Left lung (tissue), 10 donors: ENCODE data around the gene PSKH1. TPM values are rescaled to one million over a fixed set of nuclear protein-coding genes. Genes with fewer than 3 reads are reported as not detected.

Experiments
- ATAC-seq: fragments of 200-7000 bp; cut with Tn5 transposase; one replicate; pipeline ENCODE4 v1.9.1; 2020; ENCODE audit warnings: moderate library complexity
- DNase-seq, 4 donors: peaks; one replicate each; pipeline ENCODE4 v3.0.0-alpha.2; 2013 to 2020
- H3K27ac ChIP-seq, 2 donors: fragments of 200-600 bp; sonication (generic) in 1 of 2; one replicate each; pipeline versions ENCODE4 v1.5.0 to v1.8.0; 2020 to 2021
- H3K27me3 ChIP-seq, 2 donors: fragments of 200-600 bp; sonication (generic) in 1 of 2; one replicate each; pipeline versions ENCODE4 v1.5.0 to v1.8.0; 2020 to 2021
- H3K36me3 ChIP-seq, 2 donors: fragments of 200-600 bp; sonication (generic) in 1 of 2; one replicate each; pipeline versions ENCODE4 v1.5.0 to v1.8.0; 2020 to 2021
- H3K4me1 ChIP-seq, 2 donors: fragments of 200-600 bp; one replicate each; pipeline ENCODE4 v1.8.0; 2021
- H3K4me3 ChIP-seq, 2 donors: fragments of 200-600 bp; sonication (generic) in 1 of 2; one replicate each; pipeline versions ENCODE4 v1.5.0 to v1.8.0; 2020 to 2021; ENCODE audit warnings: mild to moderate bottlenecking in 1 of 2
- H3K9me3 ChIP-seq, 2 donors: fragments of 200-600 bp; sonication (generic) in 1 of 2; one replicate each; pipeline versions ENCODE4 v1.5.0 to v1.8.0; 2020 to 2021
- CTCF ChIP-seq, 2 donors: fragments of 200-600 bp; sonication (generic) in 1 of 2; IDR thresholded peaks; one replicate each; pipeline versions ENCODE4 v1.5.0 to v1.8.0; 2021; ENCODE audit warnings: antibody characterized with exemption in 2 of 2
- intact Hi-C, 2 donors: fragments of 100-400 bp; cut with DNase I; formaldehyde crosslinking; loops; one replicate each; pipeline versions ENCODE4 v1.11.2 to v1.14.2; 2022
- polyA plus RNA-seq, 6 donors: library from polyadenylated mRNA; unstranded; fragments of 120-200 nt; gene quantifications; one replicate each; pipeline ENCODE4 v1.2.1, GENCODE V29; 2013; ENCODE audit not compliant: insufficient read length in 6 of 6
- total RNA-seq, 2 donors: library from RNA; stranded (reverse); fragmentation: NEBNext Ultra II Directional; extraction: Animal tissue kit (Norgen Biotek cat#: 25700); gene quantifications; one replicate each; pipeline ENCODE4 v1.2.1, GENCODE V29; 2021
- donor health status: DM: no; HTN: yes; CAD: no.
- donor health status: DM: no; HTN: no; CAD: no.

The PSKH1 gene
- total and polyA plus RNA-seq, 8 donors, result 20.8 to 32.1 (median 29.0) TPM

DNA sequence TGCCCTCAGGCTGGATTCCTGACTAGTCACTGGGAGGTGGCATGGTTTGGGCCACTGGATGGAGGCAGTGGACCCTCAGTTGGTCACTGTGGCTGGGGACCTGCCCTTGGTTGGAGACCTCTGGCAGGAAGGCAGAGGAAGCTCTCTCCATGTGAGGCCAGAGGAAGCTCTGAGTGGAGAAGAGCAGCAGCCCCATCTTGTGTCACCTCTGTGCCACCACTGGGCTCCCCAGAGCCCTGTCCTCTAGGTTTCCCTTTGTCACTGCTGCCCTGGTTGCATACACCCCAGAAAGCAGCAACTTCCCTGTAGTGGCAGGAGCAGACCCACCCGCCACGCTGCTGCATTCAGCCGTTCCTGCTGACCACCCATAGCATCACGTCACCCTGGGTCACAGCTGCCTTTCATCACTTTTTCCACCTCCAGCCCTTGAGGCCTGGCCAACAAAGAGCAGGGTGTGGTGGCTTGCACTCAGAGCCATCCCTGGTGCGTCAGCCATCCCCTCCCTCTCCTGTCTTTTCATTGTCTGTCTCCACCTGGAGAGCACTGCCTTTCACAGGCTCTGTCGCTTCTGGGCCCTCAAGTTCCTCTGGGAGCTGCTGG lies 26.7 kb downstream of the PSKH1 start:
- intact Hi-C loops, result loop anchor here in 1 of 2 donors (10.0 kb wide), 1 partner anchor 245 kb away; no protein-coding TSS in a partner anchor
- TF ChIP-seq CTCF (IDR thresholded peaks at IDR 0.05), result no peak
- Histone ChIP-seq H3K27ac (no peak overlapping the region), H3K4me1 (peaks cover 6 to 23% of the 10 kb centered on the region in 2 donors), H3K4me3 (no peak overlapping the region), H3K36me3 (peaks cover 0 to 16% of the 10 kb centered on the region in 2 donors), H3K27me3 (no peaks in the 10 kb centered on the region), H3K9me3 (no peaks in the 10 kb centered on the region)
- ATAC-seq (no peak), DNase-seq (no peak)

DNA sequence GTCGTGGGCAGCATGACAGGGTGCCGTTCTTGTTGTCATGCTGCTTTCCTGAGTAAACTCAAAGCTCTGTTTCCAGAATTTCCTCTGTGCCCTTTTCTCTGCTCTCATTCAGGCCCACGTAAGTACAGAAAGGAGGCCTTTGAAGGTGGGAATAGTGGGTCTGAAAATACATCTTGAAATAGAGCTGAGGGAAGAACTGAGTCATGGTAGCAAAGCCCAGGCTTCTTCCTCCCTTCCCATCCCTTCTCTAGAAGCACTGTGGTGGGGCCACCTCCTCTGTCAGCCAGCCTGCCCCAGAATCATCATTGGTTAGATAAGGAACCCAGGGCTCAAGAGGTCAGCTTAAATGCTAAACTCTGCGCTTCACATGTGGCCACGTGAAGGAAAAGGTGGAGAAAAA lies 29.2 kb downstream of the PSKH1 start:
- intact Hi-C loops, result loop anchor here in 1 of 2 donors (10.0 kb wide), 1 partner anchor 247 kb away; no protein-coding TSS in a partner anchor
- Histone ChIP-seq H3K27me3 (no peaks in the 10 kb centered on the region), H3K36me3 (peaks cover 0 to 15% of the 10 kb centered on the region in 2 donors), H3K4me1 (peaks cover 4 to 26% of the 10 kb centered on the region in 2 donors), H3K27ac (peak overlapping the region in 1 of 2 donors; percentile 11), H3K4me3 (no peak overlapping the region), H3K9me3 (no peaks in the 10 kb centered on the region)
- TF ChIP-seq CTCF (IDR thresholded peaks at IDR 0.05), result no peak
- no peak for DNase-seq
- ATAC-seq, result no peak

DNA sequence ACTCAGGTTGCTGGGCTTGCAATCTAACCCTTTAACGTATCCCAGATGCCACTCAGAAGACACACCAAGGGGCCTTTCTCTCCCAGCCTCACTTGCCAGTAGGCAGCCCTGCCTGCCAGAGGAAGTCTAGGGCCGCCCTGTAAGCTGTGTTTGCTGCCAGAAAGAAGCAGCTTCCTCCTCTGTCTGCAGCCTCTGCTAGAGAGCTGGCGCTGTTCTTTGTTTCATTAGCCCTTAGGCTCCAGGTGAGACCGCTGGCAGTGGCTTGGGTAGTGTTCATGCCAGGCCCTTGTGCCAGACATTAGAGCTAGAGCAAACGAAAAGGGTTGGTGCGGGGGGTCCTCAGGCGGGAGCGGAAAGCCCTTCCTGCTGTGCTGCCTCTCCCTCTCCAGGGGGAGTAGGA lies 29.7 kb downstream of the PSKH1 start:
- no peak overlapping the region for H3K4me3 ChIP-seq
- H3K4me1 ChIP-seq, result peaks cover 0 to 21% of the 10 kb centered on the region in 2 donors
- no peak overlapping the region for H3K27ac ChIP-seq
- peaks cover 0 to 20% of the 10 kb centered on the region in 2 donors for H3K36me3 ChIP-seq
- intact Hi-C loops, result loop anchor here in 1 of 2 donors (10.0 kb wide), 1 partner anchor 248 kb away; no protein-coding TSS in a partner anchor
- ATAC-seq (no peak), DNase-seq (no peak)
- H3K9me3 ChIP-seq, result no peaks in the 10 kb centered on the region
- H3K27me3 ChIP-seq, result no peaks in the 10 kb centered on the region
- TF ChIP-seq CTCF (IDR thresholded peaks at IDR 0.05), result no peak

DNA sequence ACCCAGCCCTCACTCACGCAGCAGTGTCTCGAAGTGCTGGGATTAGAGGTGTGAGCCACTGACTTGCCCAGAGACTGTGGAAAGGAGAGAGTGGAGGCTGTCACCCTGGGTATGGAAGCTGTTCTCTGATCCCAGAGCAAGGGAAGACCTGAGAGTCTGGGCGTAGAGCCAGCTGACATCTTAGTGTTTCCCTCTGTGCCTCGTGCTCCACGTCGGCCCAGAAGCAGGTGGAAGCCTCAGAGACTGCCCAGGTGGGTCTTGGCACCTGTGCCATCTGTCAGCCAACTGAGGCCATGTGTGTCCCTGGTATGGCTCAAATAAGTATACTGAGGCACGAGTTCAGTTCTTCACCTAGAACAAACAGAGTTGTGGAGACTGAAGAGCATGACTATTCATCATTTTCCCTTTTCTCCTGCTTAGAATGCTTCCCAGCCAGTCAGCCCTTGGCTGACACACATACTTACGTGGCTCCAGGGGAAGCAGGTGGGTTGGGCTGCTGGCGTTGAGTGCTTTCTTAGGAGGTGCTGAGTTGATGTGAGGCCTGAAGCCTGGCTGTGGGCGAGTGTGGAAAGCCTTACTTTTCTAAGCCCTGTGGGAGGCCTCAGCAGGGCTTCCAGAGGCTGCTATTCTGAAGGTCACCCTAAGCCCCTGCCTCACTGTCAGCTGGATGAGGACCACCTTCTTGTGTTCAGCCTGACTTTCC lies 30.5 kb downstream of the PSKH1 start:
- peaks cover 0 to 17% of the 10 kb centered on the region in 2 donors for H3K4me1 ChIP-seq
- H3K9me3 ChIP-seq, result no peaks in the 10 kb centered on the region
- H3K36me3 ChIP-seq, result peaks cover 0 to 25% of the 10 kb centered on the region in 2 donors
- ATAC-seq, result peak; percentile 71
- DNase-seq, result no peak
- no peak for TF ChIP-seq CTCF (IDR thresholded peaks at IDR 0.05)
- no peak overlapping the region for H3K27ac ChIP-seq
- no peaks in the 10 kb centered on the region for H3K27me3 ChIP-seq
- no peak overlapping the region for H3K4me3 ChIP-seq
- intact Hi-C loops, result loop anchor here in 1 of 2 donors (10.0 kb wide), 1 partner anchor 249 kb away; no protein-coding TSS in a partner anchor
